HL-60 (cell line): ENCODE measurements around the gene RASSF5.

Experiments used
- CTCF ChIP-seq: IDR thresholded peaks from one replicate; pipeline ENCODE4 v1.5.1; 2011; ENCODE audit warnings: low read length, control low read depth, inconsistent platforms; ENCODE audit not compliant: insufficient read depth
- GABPA ChIP-seq: IDR thresholded peaks from 2 replicates; pipeline ENCODE4 v1.6.1; 2012; ENCODE audit warnings: low read depth

DNA sequence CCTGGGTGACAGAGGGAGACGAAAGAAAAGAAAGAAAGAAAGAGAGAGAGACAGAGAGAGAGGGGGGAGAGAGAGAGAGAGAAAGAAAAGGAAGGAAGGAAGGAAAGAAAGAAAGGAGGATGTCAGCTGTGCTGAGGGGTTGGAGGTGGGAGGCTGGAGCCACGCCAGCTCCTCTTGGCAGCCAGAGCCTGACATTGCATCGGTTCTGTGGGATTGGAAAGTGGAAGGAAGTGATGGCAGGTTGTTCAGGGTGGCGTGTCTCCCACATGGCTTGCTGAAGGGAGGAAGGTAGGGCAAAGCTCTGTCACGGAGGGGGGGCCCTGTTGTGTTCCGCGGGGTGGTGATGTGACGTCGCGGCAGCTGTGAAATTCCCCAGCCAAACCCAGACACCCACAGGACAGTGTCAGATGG is 74.2 kb downstream of the RASSF5 start:
- TF ChIP-seq GABPA (no peak), CTCF (no peak)
